ENCODE data around the gene BCLAF1.

BCLAF1 gene

DNA sequence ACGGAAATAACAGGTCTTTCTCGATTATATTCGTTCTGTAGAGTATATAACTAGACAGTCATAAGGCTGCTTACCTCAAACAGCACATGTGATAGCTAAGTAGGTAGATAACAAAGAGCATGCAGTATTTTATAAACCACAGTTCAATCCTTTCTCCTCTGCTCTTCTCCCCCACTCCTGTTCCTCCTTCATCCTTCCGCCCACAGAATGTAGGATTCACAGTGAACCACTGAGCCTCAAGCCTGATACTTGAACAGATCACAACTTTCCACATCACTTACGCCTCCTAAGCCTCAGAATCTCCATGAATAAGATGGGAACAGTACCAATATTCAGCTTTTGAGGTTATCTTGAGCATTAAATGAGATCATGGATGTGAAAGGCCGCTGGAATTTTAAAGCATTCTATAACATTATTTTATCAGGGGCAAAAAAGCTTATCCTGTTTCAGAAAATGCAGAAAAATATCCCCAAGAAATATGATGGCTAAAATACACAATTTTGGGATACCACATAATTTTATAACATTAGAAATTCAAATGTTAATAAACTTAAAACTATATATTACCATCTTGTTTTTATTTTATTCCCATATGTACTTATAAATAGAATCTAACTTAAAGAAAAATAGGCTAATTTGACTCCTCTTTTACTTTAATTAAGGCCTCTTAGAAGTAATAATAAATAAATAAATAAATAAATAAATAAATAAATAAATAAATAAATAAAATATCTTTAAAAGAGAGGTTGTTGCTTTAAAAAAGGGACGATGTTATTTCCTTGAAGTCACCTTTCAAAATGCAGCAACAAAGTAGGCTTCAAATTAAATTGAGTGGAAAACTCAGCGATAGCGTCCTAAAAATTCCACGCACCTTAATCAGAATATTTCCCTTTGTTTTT is 72.9 kb downstream of the BCLAF1 start:
- H3K4me1 ChIP-seq (ENCODE audit: insufficient read depth, low read length): no peaks in the 10 kb centered on the region
- no peaks in the 10 kb centered on the region for H3K27me3 ChIP-seq (ENCODE audit: insufficient read depth, low read length)
- no peak overlapping the region for H3K9ac ChIP-seq (ENCODE audit: low read depth, low read length)
- no peaks in the 10 kb centered on the region for H3K36me3 ChIP-seq (ENCODE audit: insufficient read depth, low read length)
- H3K4me3 ChIP-seq (ENCODE audit: low read length): no peak overlapping the region
- WGBS: 98% methylated on average over 9 of the region's 10 CpGs
- no peaks in the 10 kb centered on the region; the same call in 1 of the 2 replicates for H3K9me3 ChIP-seq (ENCODE audit: insufficient read depth, low read depth, low read length)
- no peak overlapping the region for H3K27ac ChIP-seq (ENCODE audit: low read depth, low read length)

DNA sequence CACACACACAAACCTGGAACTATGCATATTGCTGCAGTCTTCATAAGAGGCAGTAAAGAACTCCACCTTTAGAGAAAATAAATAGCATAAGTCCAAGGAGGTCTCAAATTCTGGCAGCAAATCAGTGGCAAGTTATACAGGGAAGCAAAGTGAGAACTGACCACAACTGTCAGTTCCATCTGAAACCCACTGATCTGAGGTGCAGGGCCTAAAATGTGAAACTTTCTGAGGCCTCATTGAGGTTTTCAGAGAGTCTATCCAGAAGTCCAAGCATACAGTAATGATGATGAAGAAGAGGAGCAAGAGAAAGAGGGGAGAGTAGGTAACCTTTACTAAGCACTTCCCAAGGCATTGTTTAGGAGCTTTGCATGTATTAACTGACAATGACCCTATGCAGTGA is 75.8 kb downstream of the BCLAF1 start:
- Histone ChIP-seq H3K9ac (ENCODE audit: low read depth, low read length) (no peak overlapping the region), H3K4me3 (ENCODE audit: low read length) (no peak overlapping the region), H3K27ac (ENCODE audit: low read depth, low read length) (no peak overlapping the region), H3K9me3 (ENCODE audit: insufficient read depth, low read depth, low read length) (no peaks in the 10 kb centered on the region), H3K4me1 (ENCODE audit: insufficient read depth, low read length) (no peaks in the 10 kb centered on the region), H3K27me3 (ENCODE audit: insufficient read depth, low read length) (no peaks in the 10 kb centered on the region), H3K36me3 (ENCODE audit: insufficient read depth, low read length) (no peaks in the 10 kb centered on the region)

DNA sequence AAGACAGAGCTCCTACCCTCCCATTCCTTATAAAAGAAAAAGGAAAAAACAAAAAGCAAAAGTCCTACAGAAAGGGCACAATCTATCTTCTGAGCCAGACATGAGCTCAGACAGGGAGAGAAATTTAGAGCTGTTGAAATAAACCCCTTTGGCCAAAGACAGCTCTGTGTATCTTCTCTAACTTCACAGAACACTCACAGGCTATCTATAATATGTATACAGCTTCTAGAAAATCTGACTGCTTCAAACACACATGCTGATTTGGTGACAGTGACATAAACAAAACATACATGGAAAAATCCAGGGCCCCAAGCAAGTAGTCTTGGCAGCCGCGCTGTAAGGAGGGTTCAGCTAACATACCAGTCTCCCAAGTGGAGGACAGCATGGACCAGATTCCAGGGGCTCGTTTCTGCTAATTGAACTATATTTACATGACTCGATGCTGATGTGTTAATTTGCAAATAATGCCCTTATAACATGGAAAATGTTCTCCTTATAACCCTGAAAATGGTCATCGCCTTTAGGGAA is 76.6 kb downstream of the BCLAF1 start:
- H3K4me1 ChIP-seq (ENCODE audit: insufficient read depth, low read length): no peaks in the 10 kb centered on the region
- no peak overlapping the region for H3K27ac ChIP-seq (ENCODE audit: low read depth, low read length)
- H3K9ac ChIP-seq (ENCODE audit: low read depth, low read length): no peak overlapping the region
- H3K36me3 ChIP-seq (ENCODE audit: insufficient read depth, low read length): no peaks in the 10 kb centered on the region
- WGBS: 92% methylated on average over 5 of the region's 5 CpGs
- no peak overlapping the region for H3K4me3 ChIP-seq (ENCODE audit: low read length)
- no peaks in the 10 kb centered on the region for H3K27me3 ChIP-seq (ENCODE audit: insufficient read depth, low read length)
- H3K9me3 ChIP-seq (ENCODE audit: insufficient read depth, low read depth, low read length): no peaks in the 10 kb centered on the region

DNA sequence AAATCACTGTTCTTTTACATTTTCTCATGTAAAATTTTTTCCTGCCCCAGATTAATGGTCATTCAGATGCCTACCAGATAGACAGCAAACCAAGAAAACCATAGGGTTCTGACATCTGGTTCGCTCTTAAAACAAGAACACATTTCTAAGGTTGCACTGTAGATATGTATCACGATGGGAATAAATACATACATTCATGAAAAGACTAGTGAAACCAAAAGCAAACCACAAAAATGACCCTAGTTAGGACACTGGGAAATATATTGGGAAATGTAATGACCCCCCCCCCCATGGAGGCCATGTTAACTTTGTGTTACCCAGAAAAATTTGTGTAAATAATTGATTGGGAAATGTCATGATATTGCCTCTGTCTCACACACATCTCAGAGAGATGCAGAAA is 77.0 kb downstream of the BCLAF1 start:
- WGBS: 100% methylated on average over 1 of the region's 2 CpGs
- Histone ChIP-seq H3K27ac (ENCODE audit: low read depth, low read length) (no peak overlapping the region), H3K27me3 (ENCODE audit: insufficient read depth, low read length) (no peaks in the 10 kb centered on the region), H3K9ac (ENCODE audit: low read depth, low read length) (no peak overlapping the region), H3K36me3 (ENCODE audit: insufficient read depth, low read length) (no peaks in the 10 kb centered on the region), H3K4me1 (ENCODE audit: insufficient read depth, low read length) (no peaks in the 10 kb centered on the region), H3K4me3 (ENCODE audit: low read length) (no peak overlapping the region), H3K9me3 (ENCODE audit: insufficient read depth, low read depth, low read length) (no peaks in the 10 kb centered on the region)

DNA sequence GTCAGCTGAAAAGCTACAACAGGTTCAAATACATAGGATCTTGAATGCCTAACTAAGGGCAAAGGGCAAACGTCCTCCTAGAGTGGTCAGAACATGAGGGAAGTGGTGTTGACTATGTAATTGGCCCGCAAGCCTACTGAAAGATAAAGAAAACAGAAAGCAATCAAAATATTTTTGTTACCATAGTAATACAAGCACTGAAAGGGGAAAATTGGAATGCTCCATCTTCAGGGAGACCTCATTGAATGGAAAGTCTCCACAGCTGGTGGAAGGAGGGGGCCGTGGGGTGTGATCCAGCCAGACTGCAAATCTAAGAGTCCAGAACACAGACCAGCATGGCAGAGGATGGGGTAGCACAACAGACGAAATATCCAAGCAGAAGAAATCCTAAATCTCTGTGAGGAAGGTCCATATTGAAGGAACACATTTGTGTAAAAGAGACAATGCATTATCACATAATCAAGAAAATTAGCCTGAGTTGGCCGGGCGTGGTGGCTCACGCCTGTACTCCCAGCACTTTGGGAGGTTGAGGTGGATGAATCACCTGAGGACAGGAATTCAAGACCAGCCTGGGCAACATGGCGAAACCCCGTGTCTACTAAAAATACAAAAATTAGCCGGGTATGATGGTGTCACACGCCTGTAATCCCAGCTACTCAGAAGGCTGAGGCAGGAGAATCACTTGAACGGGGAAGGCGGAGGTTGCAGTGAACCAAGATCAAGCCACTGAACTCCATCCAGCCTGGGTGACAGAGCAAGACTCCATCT is 79.1 kb downstream of the BCLAF1 start:
- Histone ChIP-seq H3K36me3 (ENCODE audit: insufficient read depth, low read length) (no peaks in the 10 kb centered on the region), H3K4me3 (ENCODE audit: low read length) (no peak overlapping the region), H3K4me1 (ENCODE audit: insufficient read depth, low read length) (no peaks in the 10 kb centered on the region), H3K27ac (ENCODE audit: low read depth, low read length) (no peak overlapping the region), H3K9ac (ENCODE audit: low read depth, low read length) (no peak overlapping the region), H3K9me3 (ENCODE audit: insufficient read depth, low read depth, low read length) (no peaks in the 10 kb centered on the region), H3K27me3 (ENCODE audit: insufficient read depth, low read length) (no peaks in the 10 kb centered on the region)
- 94% methylated on average over 13 of the region's 13 CpGs for WGBS

DNA sequence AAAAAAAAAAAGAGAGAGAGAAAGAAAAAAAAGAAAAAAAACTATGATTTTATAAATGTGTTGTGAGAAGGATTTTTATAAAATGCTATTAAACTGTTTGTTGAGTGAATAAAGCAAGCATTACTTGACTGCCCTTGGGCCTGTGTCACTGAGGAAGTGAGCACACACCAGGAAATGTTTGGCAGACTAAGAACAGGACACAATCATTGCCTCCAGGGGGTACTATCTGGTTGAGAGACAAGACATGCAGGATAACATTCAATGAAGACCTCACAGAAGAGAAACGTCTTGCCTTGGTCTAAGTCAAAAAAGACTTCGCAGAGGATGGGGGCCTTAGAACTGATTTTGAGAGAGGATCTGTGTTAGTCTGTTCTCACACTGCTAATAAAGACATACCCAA is 80.2 kb downstream of the BCLAF1 start:
- H3K27ac ChIP-seq (ENCODE audit: low read depth, low read length): no peak overlapping the region
- no peaks in the 10 kb centered on the region for H3K9me3 ChIP-seq (ENCODE audit: insufficient read depth, low read depth, low read length)
- WGBS: 91% methylated on average over 2 of the region's 2 CpGs
- no peak overlapping the region for H3K9ac ChIP-seq (ENCODE audit: low read depth, low read length)
- H3K4me1 ChIP-seq (ENCODE audit: insufficient read depth, low read length): no peaks in the 10 kb centered on the region
- H3K36me3 ChIP-seq (ENCODE audit: insufficient read depth, low read length): no peaks in the 10 kb centered on the region
- no peak overlapping the region for H3K4me3 ChIP-seq (ENCODE audit: low read length)
- no peaks in the 10 kb centered on the region for H3K27me3 ChIP-seq (ENCODE audit: insufficient read depth, low read length)

DNA sequence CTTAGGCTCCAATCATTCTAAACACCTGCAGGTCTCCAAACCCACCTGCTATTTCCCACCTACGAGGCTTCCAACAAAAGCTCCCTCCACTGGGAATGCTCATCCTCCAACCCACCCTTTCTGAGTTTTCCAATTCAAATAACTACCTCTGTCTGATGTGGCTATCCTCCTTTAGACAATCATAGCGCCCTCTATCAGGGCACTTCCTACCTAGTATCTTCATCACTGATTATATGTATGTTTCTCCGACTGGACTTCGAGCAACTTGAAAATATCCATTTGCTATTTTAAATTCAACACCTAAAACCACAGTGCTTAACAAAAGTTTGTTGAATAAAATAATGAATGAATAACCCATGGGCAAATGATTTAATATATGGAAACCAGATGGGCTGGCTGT is 80.9 kb downstream of the BCLAF1 start:
- no peak overlapping the region for H3K9ac ChIP-seq (ENCODE audit: low read depth, low read length)
- WGBS: 86% methylated on average over 4 of the region's 4 CpGs
- H3K4me3 ChIP-seq (ENCODE audit: low read length): no peak overlapping the region
- H3K27me3 ChIP-seq (ENCODE audit: insufficient read depth, low read length): no peaks in the 10 kb centered on the region
- no peaks in the 10 kb centered on the region for H3K36me3 ChIP-seq (ENCODE audit: insufficient read depth, low read length)
- no peaks in the 10 kb centered on the region for H3K4me1 ChIP-seq (ENCODE audit: insufficient read depth, low read length)
- no peak overlapping the region for H3K27ac ChIP-seq (ENCODE audit: low read depth, low read length)
- no peaks in the 10 kb centered on the region for H3K9me3 ChIP-seq (ENCODE audit: insufficient read depth, low read depth, low read length)

All from HUES64 (cell line).